ENCODE results near the gene KIAA1755.

The KIAA1755 gene

GRCh38 chr20:38195521-38195920 is 65.0 kb downstream of the KIAA1755 start:
- peaks cover 0 to 50% (median 34%) of the 10 kb centered on the region in 4 donors for H3K4me1 ChIP-seq
- H3K9me3 ChIP-seq: no peaks in the 10 kb centered on the region
- no peak for TF ChIP-seq CTCF (IDR thresholded peaks at IDR 0.05)
- DNase-seq: no peak
- no peaks in the 10 kb centered on the region for H3K27me3 ChIP-seq
- intact Hi-C loops (cut with DNase I; ENCODE audit: low total_unique reads): no loop called here
- H3K36me3 ChIP-seq: no peaks in the 10 kb centered on the region
- H3K4me3 ChIP-seq: no peak overlapping the region
- peak overlapping the region; percentile 83 to 88 for H3K27ac ChIP-seq

GRCh38 chr20:38194971-38195504 is 65.5 kb downstream of the KIAA1755 start:
- H3K27me3 ChIP-seq: no peaks in the 10 kb centered on the region
- no peaks in the 10 kb centered on the region for H3K36me3 ChIP-seq
- no peak for TF ChIP-seq CTCF (IDR thresholded peaks at IDR 0.05)
- H3K4me1 ChIP-seq: peaks cover 0 to 55% (median 39%) of the 10 kb centered on the region in 4 donors
- no peaks in the 10 kb centered on the region for H3K9me3 ChIP-seq
- intact Hi-C loops (cut with DNase I; ENCODE audit: low total_unique reads): no loop called here
- no peak for DNase-seq
- peak overlapping the region; percentile 83 to 88 for H3K27ac ChIP-seq
- H3K4me3 ChIP-seq: no peak overlapping the region

GRCh38 chr20:38193586-38194105 is 66.9 kb downstream of the KIAA1755 start:
- peak overlapping the region; percentile 39 to 83 for H3K27ac ChIP-seq
- H3K9me3 ChIP-seq: no peaks in the 10 kb centered on the region
- no peak overlapping the region for H3K4me3 ChIP-seq
- no peaks in the 10 kb centered on the region for H3K36me3 ChIP-seq
- H3K4me1 ChIP-seq: peaks cover 0 to 68% (median 41%) of the 10 kb centered on the region in 4 donors
- intact Hi-C loops (cut with DNase I; ENCODE audit: low total_unique reads): no loop called here
- H3K27me3 ChIP-seq: no peaks in the 10 kb centered on the region
- no peak for DNase-seq
- TF ChIP-seq CTCF (IDR thresholded peaks at IDR 0.05): no peak

- intact Hi-C loops (cut with DNase I; ENCODE audit: low total_unique reads): no loop called here
- H3K36me3 ChIP-seq: no peaks in the 10 kb centered on the region
- H3K4me3 ChIP-seq: no peak overlapping the region
- H3K4me1 ChIP-seq: peaks cover 0 to 75% (median 43%) of the 10 kb centered on the region in 4 donors
- no peaks in the 10 kb centered on the region for H3K9me3 ChIP-seq
- no peaks in the 10 kb centered on the region for H3K27me3 ChIP-seq
- no peak for DNase-seq
- TF ChIP-seq CTCF (IDR thresholded peaks at IDR 0.05): no peak
- H3K27ac ChIP-seq: peak overlapping the region; percentile 83 to 87
Measured at GRCh38 chr20:38192323-38192885, 68.1 kb downstream of the KIAA1755 start.

GRCh38 chr20:38191654-38192053 is 68.9 kb downstream of the KIAA1755 start:
- H3K36me3 ChIP-seq: no peaks in the 10 kb centered on the region
- no peaks in the 10 kb centered on the region for H3K27me3 ChIP-seq
- H3K4me1 ChIP-seq: peaks cover 0 to 74% (median 41%) of the 10 kb centered on the region in 4 donors
- no peak overlapping the region for H3K4me3 ChIP-seq
- intact Hi-C loops (cut with DNase I; ENCODE audit: low total_unique reads): no loop called here
- no peak for TF ChIP-seq CTCF (IDR thresholded peaks at IDR 0.05)
- peak overlapping the region; percentile 83 to 87 for H3K27ac ChIP-seq
- no peaks in the 10 kb centered on the region for H3K9me3 ChIP-seq
- DNase-seq: no peak

Data from tibial artery (tissue), 4 donors.